ENCODE data around the gene MID1IP1.

The MID1IP1 gene

DNA sequence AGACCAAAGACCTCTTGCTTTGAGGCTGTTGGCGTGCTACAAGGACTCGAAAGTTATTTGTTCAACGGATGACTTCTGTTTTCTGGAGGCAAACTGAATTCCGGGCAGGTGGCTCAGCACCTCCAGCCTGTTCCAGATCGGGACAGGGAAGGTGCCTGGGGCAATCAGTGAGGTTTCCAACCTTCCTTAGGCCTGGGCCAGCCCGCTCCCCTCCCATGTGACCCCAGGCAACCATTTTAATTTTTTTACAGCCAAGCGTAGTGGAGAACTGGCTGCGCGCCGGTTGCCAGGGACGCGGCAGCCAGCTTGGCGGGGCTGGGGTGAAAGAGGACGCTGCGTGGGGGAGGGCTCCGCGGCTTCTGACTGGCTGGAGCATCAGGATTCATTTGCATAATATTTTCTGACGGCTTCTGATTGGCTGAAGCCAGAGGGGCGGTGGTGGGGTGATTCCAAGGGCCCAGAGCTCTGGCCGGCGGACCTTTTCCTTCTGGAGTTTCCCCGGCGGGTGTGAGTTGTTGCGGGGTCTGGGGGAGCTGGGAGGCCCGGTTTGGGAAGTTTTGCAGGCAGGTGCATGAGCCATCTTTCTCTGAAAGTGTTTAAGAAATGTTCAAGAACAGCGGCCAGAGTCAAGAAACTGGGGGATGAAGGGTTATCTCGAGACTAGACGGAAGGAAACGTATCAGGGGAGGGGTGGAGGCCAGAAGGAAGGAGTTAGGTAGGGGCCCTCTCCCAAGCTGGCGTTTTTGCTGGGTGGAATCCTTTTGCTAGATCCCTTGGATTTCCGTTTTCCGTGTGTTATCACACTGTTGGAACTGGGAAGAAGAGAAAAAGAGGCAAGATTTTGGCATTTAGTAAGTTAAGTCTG lies at the start of gene MID1IP1:
MID1IP1 (plus strand) TSS at position 479 of the 865 bp plus-strand sequence. CDS start 3,488 bp downstream, outside the sequence.
- DNase-seq: peak; percentile 76

GRCh38 chrX:38754102-38754790 lies 47.0 kb upstream of the MID1IP1 start:
- DNase-seq: peak; percentile 31

DNA sequence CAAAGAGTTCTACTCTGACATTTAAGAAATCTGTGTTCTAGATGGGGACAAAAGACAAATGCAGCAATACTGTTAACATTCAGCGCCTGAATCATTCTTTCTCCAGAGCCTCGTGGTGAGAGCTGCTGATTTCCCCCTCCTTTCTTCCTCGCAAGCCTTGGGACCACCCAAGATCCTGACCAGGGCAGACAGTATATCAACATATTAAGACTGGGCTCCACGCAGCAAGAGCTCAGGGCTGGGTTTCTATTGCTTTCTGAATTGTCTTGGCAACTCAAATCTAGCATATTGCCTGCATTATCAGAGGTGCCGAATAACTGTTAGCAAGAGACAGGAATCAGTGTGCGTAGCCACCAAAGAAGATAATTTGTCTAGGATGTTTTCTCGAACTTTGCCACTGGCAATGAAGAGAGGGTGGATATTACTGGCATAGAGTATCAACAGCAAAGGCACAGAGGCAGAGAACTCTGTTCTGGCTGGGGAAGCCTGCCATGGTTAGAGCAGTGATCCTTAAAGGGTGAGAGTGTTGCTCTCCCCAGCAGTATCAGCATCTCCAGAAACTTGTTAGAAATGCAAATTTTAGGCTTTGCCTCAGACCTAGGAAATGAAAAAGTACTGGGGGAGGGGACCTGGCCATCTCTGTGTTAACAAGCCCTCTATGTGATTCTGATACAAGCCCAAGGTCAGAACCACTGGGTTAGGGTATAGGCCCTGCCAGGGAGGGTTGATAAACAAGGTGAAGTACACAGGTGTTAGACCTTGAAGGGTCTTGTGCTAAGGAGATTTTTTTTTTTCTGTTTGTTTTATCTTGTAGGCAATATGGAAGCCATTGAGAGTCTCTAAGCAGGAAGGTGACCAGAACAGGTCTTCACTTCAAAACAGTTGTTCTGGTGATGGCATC lies 46.2 kb upstream of the MID1IP1 start:
- no peak for DNase-seq

- no peak for DNase-seq
Observed at GRCh38 chrX:38760883-38761282, 40.4 kb upstream of the MID1IP1 start.

DNA sequence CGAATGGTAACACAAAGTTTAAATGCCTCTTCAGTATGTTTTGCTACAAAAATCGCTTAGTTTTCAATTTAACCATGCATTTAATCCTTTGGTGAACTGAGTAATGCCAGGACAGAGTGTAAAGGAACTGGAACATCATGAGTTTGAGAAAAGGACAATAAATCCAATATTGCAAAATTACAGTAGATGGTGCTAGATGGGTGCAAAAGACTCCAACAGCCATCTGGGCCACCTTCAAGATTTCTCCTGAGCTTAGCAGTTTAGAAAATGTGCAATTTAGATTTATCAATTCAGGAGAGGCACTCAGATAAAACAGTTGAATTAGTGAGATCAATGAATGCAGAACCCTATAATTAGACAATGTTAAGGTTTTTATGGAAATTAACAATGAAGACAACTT lies 33.2 kb upstream of the MID1IP1 start:
- DNase-seq: no peak

DNA sequence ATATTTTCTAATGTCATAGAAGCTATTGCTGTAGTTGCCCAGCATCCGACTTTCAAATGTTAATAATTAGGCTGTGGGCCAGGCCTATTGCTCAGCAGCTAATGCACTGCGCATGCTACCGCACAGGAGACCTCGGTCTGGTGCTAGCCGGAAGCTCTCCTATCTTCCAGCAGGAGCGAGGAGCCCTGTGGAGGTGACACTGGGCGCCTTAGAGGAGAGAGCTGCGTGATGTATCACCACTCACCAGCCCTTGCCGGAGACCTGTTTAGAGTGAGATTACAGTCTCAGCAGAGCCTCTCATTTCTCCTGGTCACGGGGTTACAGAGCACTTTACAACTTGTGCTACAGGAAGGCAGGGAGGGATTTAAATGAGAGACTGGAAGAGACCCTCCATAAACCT lies 31.1 kb upstream of the MID1IP1 start:
- no peak for DNase-seq

DNA sequence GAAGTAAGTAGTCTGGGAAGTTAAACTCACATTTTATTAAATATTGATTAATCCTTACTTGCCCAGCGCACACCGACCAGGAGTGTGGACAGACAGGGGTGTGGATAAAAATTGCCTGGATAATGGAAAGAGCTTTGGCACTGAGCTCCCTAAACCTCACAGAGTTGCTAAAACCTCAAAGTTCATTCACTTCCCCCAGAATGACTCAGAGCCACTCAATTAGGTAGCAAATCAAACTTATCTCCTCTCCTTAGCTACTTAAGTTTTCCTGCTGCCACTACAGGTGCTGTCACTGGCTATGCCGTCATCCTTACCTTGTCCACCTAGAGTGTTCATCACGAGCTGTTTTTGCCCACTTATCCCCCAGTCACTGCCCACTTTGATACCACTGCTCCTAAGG lies 27.0 kb upstream of the MID1IP1 start:
- DNase-seq: no peak

DNA sequence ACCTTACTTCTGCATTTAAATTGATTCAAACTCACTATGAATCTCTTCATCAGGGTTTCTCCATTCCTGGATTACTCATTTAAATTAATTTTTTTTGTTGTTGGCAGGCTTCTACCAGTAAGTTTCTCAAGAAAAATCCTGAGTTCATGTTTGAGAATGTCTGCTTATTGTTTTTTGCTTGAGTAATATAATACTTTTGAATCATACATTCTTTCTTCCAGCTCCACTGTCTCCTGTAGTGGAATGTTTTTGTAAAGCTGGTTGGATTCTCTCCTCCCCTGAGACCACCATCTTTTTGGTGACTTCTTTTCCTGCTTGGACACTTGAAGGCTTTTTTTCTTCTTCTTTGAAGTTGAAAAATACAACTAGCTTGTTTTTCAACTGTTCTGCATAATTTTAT lies 4.3 kb upstream of the MID1IP1 start:
- no peak for DNase-seq

DNA sequence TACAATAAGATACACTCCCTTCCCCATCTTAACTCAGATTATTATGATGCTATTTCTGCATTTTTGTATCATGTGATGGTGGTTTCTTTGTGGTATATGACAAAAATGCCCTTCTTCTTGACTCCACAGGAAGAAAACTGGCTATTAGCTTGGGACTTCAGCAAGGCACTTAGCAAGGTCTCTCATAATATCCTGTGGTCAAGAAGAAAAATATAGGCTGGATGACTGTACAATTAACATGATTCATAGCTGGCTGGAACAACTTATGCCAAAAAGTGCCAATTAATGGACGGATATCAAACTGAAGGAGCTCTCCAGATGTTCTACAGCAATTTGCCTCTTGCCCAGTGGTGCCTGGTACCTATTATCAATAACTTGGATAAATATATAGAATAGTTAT lies 2.3 kb upstream of the MID1IP1 start:
- no peak for DNase-seq

DNA sequence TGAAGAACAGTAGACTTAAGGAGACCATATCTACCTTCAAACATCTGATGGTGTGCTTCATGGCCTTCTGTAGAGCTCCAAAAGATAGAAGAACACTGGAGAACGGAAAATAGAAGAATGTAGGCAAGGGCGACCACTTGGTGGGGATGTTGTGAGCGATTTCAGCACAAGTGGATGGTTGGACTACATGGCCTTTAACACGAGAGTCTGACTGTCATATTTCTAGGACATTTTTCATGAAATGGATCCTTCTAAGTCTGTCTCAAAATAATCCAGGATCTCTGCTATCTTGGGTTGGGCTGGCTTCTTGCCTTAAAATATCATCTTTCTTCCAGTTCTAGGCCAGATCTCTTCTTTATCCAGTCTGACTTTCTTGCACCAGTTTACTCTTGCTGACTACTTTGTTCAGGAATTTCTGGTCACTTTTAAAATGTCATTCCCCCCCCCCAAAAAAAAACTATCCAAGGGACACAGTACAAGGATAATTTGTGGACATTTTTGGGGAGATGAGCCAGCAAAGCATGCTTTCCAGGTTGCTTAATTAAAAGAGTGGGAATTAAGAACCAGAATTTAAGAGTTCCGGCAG lies 1.2 kb upstream of the MID1IP1 start:
- DNase-seq: no peak

- no peak for DNase-seq
Observed at GRCh38 chrX:38803243-38803587, 2.0 kb downstream of the MID1IP1 start.

- peak; percentile 80 for DNase-seq
Observed at GRCh38 chrX:38803588-38804431, 2.6 kb downstream of the MID1IP1 start.

GRCh38 chrX:38804432-38804681 lies 3.1 kb downstream of the MID1IP1 start:
- no peak for DNase-seq

- peak; percentile 46 for DNase-seq
Observed at GRCh38 chrX:38804682-38805431, 3.6 kb downstream of the MID1IP1 start.

DNA sequence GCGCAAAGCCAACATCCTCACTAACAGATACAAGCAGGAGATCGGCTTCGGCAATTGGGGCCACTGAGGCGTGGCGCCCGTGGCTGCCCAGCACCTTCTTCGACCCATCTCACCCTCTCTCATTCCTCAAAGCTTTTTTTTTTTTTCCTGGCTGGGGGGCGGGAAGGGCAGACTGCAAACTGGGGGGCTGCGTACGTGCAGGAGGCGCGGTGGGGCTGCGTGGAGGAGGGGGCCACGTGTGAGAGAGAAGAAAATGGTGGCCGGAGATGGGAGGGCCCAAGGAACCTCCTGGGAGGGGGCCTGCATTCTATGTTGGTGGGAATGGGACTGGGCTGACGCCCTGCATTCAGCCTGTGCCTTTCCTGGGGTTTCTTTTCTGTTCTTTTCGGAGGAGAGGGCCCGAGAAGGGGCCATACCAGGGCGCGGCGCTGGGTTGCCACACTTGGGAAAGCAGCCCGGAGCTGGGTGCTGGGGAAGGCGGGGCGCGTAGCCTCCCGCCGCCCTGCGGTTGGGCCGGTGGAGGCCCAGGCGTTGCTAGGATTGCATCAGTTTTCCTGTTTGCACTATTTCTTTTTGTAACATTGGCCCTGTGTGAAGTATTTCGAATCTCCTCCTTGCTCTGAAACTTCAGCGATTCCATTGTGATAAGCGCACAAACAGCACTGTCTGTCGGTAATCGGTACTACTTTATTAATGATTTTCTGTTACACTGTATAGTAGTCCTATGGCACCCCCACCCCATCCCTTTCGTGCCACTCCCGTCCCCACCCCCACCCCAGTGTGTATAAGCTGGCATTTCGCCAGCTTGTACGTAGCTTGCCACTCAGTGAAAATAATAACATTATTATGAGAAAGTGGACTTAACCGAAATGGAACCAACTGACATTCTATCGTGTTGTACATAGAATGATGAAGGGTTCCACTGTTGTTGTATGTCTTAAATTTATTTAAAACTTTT lies 4.5 kb downstream of the MID1IP1 start:
- DNase-seq: peak; percentile 66

DNA sequence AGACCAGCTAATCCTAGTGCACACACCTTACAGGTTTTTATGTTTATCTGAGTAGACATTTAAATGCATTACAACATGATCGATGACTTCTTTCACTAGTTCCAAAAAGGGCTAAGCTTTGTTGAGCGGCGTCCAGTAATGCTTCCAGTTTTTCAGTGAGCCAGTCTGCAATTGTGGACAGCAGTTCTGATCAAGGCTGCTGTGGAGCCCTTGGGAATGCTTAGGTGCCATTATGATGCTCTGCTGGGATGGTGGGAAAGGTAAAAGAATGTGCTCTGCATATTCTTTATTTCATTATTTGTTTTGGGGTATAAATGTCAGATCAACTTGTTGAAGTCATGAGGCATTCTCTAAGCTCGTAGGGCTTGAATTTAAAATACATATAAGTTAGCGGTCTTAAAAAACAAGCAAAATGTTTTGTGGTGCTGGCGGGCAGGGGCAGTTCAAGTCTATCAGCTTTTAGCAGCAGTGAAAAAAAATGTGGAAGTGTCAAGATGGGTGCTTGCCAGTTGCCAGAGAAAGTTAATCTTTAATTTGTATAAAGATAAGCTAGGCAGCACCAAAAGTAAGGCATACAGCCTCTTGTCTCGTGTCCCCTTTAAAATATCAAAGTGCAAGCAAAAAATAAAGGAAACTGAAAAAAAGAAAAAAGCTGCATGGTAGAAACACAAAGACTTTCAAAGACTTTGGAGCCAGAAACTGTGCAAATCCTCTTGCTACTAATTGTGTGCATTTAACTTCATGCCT lies 5.8 kb downstream of the MID1IP1 start:
- DNase-seq: no peak

GRCh38 chrX:38807873-38808272 lies 6.6 kb downstream of the MID1IP1 start:
- DNase-seq: no peak

DNA sequence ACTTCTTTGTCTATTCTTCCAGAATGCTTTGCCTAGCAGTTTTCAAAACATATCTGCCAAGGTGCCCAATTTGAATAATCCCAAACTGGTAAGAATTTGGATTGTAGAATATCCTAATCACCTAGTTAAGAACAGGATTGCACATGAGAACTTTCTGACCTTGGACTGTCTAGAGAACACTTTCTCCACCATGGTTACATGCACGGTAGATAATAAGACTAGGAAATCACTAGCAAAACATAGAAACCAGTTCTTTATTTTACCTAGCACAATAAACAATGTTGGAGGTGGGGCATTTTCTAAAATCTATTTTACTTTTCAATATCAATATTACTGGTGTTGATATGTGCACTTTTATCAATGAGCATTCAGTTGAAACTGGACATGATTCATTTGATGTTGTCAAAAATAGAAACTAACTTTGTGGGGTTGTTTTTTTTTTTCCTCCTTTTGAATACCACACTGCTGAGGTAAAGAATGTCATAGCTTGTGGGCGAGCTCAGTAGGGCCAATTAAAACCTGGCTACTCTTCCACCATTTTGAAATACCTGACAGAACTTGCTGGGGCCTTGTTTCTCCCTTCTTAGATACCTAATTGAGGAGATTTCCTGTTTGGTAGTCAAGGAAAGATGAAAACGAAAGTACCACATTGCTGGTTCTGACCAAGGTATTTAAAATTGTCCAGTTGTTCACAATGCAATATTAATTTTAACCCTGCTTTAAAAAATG lies 10.4 kb downstream of the MID1IP1 start:
- no peak for DNase-seq

GRCh38 chrX:38816155-38816554 lies 14.9 kb downstream of the MID1IP1 start:
- peak; percentile 28 for DNase-seq

Measured in stimulated activated CD8-positive, alpha-beta memory T cell treated with anti-CD3 and anti-CD28 coated beads, Interleukin-4, amount 100 ng/mL, for 48 hours (primary cell).